AG04450 (cell line): ENCODE measurements around the gene GRHL1. TPM values are rescaled to one million over a fixed set of nuclear protein-coding genes. Genes with fewer than 3 reads are reported as not detected.
A peak's percentile ranks its signal among the peaks of the same experiment; 100 is the strongest.

Experiments
- CTCF ChIA-PET: fragments of 300-600, 350-600 bp; formaldehyde crosslinking; extraction: SDS; loops from one replicate; lab custom pipeline; 2022; ENCODE audit warnings: antibody characterized with exemption, inconsistent platforms; lab: Charles Lee
- POLR2A ChIA-PET: fragments of 350-600 bp; formaldehyde crosslinking; extraction: SDS; loops from one replicate; lab custom pipeline; 2021; ENCODE audit warnings: antibody characterized with exemption, inconsistent platforms; lab: Yijun Ruan, JAX
- DNase-seq: peaks from one replicate; pipeline ENCODE4 v3.0.0-alpha.2; 2011; ENCODE audit warnings: low read depth, low spot score
- H3K27ac ChIP-seq: one replicate; pipeline ENCODE4 v1.5.1; 2012; ENCODE audit warnings: low read depth, low read length, control low read depth
- H3K27me3 ChIP-seq: one replicate; pipeline ENCODE4 v1.6.0; 2012; ENCODE audit warnings: low read length; ENCODE audit not compliant: control insufficient read depth, insufficient read depth
- H3K4me3 ChIP-seq: 2 replicates; pipeline ENCODE4 v1.5.1; 2011; ENCODE audit warnings: mild to moderate bottlenecking, low read depth, low read length, control low read depth
- H3K9me3 ChIP-seq: 2 replicates; pipeline ENCODE4 v1.5.1; 2012; ENCODE audit warnings: low read length; ENCODE audit not compliant: control insufficient read depth, insufficient read depth
- polyA plus RNA-seq: library from polyadenylated mRNA; depleted of rRNA; stranded (reverse); fragments of >200 nt; gene quantifications from 2 replicates; pipeline ENCODE4 v1.2.3, GENCODE V29; 2011
- TF ChIP-seq, protein P1 (sequence below): IDR thresholded peaks from 2 replicates; pipeline ENCODE4 v1.5.1; 2011; ENCODE audit warnings: low read depth, low read length, control low read depth, inconsistent platforms

Gene GRHL1
- polyA plus RNA-seq, 1 experiment: 0.64 TPM

DNA sequence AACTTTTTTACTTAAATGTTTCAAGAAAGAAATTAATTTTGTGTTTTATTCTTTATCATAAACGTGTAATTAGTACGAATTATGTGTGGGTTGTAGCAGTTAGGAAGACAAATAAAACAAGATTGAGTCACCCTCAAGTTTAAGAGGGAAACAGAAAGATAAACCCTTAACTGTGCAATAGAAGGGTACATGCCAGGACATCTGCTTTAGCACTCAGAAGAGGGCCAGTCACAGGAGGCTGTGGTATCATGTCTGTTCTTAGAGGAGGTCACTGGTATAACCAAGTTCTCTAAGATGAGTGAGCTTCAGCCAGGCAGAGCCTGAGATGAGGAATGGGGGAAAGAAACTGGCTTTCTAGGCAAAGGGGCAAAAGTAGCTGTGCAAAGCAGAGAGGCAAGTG is 42.4 kb upstream of the GRHL1 start:
- CTCF ChIA-PET: interaction anchor here (0.8 to 1.1 kb wide), 2 partner anchors 75 to 95 kb away, joined by 3 read pairs; no protein-coding TSS in a partner anchor
- no peak overlapping the region for H3K27ac ChIP-seq
- H3K9me3 ChIP-seq: no peaks in the 10 kb centered on the region
- no peak overlapping the region for H3K4me3 ChIP-seq
- no peaks in the 10 kb centered on the region for H3K27me3 ChIP-seq
- no peak for DNase-seq
- POLR2A ChIA-PET: no interaction called here
- TF ChIP-seq, protein P1, sequence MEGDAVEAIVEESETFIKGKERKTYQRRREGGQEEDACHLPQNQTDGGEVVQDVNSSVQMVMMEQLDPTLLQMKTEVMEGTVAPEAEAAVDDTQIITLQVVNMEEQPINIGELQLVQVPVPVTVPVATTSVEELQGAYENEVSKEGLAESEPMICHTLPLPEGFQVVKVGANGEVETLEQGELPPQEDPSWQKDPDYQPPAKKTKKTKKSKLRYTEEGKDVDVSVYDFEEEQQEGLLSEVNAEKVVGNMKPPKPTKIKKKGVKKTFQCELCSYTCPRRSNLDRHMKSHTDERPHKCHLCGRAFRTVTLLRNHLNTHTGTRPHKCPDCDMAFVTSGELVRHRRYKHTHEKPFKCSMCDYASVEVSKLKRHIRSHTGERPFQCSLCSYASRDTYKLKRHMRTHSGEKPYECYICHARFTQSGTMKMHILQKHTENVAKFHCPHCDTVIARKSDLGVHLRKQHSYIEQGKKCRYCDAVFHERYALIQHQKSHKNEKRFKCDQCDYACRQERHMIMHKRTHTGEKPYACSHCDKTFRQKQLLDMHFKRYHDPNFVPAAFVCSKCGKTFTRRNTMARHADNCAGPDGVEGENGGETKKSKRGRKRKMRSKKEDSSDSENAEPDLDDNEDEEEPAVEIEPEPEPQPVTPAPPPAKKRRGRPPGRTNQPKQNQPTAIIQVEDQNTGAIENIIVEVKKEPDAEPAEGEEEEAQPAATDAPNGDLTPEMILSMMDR: no peak

DNA sequence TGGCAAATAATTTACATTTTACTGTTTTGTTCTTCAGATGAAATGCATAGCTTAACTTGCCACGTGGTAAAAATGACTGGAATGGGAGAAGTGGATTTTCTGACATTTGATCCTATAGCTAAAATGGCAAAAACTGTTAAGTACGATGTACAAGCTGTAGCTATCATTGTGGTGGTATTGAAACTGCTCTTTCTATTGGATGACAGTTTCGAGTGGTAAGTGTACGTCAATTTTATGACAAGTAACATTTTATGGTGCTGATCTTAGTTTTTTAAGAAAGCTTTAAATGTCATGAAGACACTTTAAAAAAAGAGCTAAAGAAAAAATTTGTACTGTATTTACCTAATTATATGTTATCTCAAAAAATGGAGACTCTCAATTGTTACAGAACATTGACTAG is 40.8 kb upstream of the GRHL1 start:
- ChIA-PET POLR2A (interaction anchor here (0.6 kb wide), 1 partner anchor 42 kb away, joined by 4 read pairs; no protein-coding TSS in a partner anchor), CTCF (interaction anchor here (1.0 to 1.2 kb wide), 2 partner anchors 73 to 112 kb away, joined by 3 read pairs; no protein-coding TSS in a partner anchor)
- Histone ChIP-seq H3K27me3 (no peaks in the 10 kb centered on the region), H3K27ac (no peak overlapping the region), H3K4me3 (no peak overlapping the region), H3K9me3 (no peaks in the 10 kb centered on the region)
- TF ChIP-seq, protein P1: no peak
- no peak for DNase-seq

DNA sequence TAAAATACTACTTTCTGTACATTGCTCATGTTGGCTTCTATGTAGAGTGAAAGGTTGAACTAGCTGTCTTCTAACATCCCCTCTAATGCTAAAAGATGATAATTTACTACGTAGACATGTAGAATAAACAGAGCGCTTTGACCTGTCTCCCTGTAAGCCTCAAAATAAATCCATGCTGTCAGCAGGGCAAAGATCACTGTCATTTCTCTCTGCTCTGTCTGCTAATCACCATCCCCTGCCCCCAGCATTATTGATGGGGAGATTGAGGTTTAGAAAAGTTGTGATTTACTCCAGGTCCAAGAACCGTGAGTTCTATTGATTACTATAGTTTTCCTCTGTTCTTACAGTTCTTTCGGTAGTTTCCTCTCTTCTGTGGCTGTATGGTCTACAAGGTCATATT is 39.0 kb upstream of the GRHL1 start:
- POLR2A ChIA-PET: no interaction called here
- Histone ChIP-seq H3K9me3 (no peaks in the 10 kb centered on the region), H3K27ac (no peak overlapping the region), H3K27me3 (no peaks in the 10 kb centered on the region), H3K4me3 (no peak overlapping the region)
- DNase-seq: no peak
- TF ChIP-seq, protein P1: no peak
- CTCF ChIA-PET: no interaction called here

DNA sequence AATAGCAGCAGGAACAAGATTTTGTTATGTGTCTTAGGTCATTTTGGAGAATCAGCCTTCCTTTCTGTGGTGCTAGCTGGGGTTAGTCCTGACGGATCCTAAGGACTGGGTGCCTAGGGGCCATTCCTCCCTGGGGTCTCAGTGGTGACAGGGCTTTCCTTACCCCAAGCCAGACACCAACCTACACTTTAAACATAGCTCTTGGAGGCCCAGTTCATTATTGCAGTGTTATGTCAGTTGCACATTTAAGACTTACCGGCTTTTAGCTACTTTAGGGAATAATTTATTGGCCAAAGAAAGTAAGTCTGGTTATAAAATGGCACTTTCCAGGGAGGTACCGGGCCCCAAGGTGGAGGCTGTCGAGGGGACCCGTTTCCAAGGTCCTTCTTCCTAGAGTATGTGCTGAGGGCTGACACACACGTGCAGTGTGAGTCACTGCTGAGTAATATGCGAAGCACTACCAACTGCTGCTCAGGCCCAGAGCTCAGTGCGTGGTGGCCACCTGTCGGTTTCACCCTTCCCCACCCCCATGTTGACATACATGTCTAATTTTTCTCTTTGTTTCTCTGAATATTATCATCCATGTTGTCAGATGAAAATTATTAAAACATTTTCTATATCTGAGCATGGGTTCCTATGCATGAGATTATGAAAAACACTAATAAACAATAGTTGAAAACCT is 37.0 kb upstream of the GRHL1 start:
- peak; percentile 60 for DNase-seq
- Histone ChIP-seq H3K27me3 (no peaks in the 10 kb centered on the region), H3K27ac (peak overlapping the region; percentile 53), H3K9me3 (no peaks in the 10 kb centered on the region), H3K4me3 (no peak overlapping the region)
- TF ChIP-seq, protein P1: peak; percentile 29; the same call in 1 of the 2 replicates
- ChIA-PET CTCF (interaction anchor here (0.7 to 1.4 kb wide), 5 partner anchors 9 to 100 kb away, joined by 3 to 7 read pairs (median 4); no protein-coding TSS in a partner anchor), POLR2A (interaction anchor here (0.5 to 0.9 kb wide), 2 partner anchors 18 to 71 kb away, joined by 3 to 6 read pairs; partner anchors contain the start of gene TAF1B)

DNA sequence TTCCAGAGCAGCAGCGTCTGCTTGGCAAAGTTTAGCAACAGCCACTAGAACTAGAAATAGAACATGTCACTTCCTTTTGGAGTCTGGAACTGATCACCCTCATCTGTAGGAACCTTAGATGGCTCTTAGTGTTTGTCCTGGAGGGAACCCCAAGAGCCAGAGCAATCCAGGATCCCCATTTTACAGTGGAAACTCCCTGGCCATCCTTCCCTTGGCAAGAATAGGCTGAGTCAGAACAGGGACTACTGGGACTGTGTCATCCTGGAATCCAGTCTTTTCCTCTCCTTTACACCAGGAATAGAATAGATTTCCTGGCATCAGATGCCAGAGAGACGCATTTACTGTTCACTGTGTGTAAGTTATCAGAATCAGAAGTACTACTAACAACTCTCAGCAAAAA is 33.2 kb upstream of the GRHL1 start:
- H3K4me3 ChIP-seq: no peak overlapping the region
- POLR2A ChIA-PET: no interaction called here
- CTCF ChIA-PET: no interaction called here
- no peaks in the 10 kb centered on the region for H3K9me3 ChIP-seq
- no peak overlapping the region for H3K27ac ChIP-seq
- no peak for DNase-seq
- TF ChIP-seq, protein P1: no peak
- H3K27me3 ChIP-seq: no peaks in the 10 kb centered on the region
